Endothelial cell of umbilical vein (primary cell): ENCODE measurements around the gene AP5M1.
"Not testable (repeated sequence)": the region's sequence is repeated elsewhere in the genome, so short reads cannot be mapped to it uniquely, and the experiment has no call there.

Experiments used
- EZH2 ChIP-seq: IDR thresholded peaks from 2 replicates; pipeline ENCODE4 v1.6.1; 2012; ENCODE audit warnings: borderline replicate concordance, low read depth, mild to moderate bottlenecking, moderate library complexity, low read length, inconsistent platforms; ENCODE audit not compliant: severe bottlenecking
- FOS ChIP-seq: IDR thresholded peaks from 2 replicates; pipeline ENCODE4 v1.6.1; 2011; ENCODE audit warnings: mild to moderate bottlenecking, low read length, moderate library complexity, borderline replicate concordance; ENCODE audit not compliant: insufficient read depth
- MAX ChIP-seq: IDR thresholded peaks from 2 replicates; pipeline ENCODE4 v1.6.1; 2011; ENCODE audit not compliant: insufficient read depth, insufficient read length
- MYC ChIP-seq: IDR thresholded peaks from one replicate; pipeline ENCODE4 v1.6.1; 2011; ENCODE audit warnings: mild to moderate bottlenecking, low read depth, low read length
- POLR2A ChIP-seq: IDR thresholded peaks from 2 replicates; pipeline ENCODE4 v1.6.1; 2012; ENCODE audit warnings: low read depth, mild to moderate bottlenecking, control low read depth, low read length
- POLR2AphosphoS5 ChIP-seq: IDR thresholded peaks from 2 replicates; pipeline ENCODE4 v1.6.1; 2012; ENCODE audit warnings: low read depth, mild to moderate bottlenecking, control low read depth, low read length, moderate library complexity; ENCODE audit not compliant: insufficient read depth
- TF ChIP-seq, protein P1 (sequence below), 2 donors: IDR thresholded peaks; 1 replicate in 1 of 2; 2 replicates in 1 of 2; pipeline ENCODE4 v1.5.1; 2011; ENCODE audit warnings: low read length in 2 of 2, mild to moderate bottlenecking in 2 of 2, moderate library complexity in 2 of 2, control low read depth in 1 of 2, inconsistent platforms in 1 of 2, low read depth in 1 of 2; ENCODE audit not compliant: insufficient read depth in 1 of 2; ENCODE audit errors: extremely low read depth in 1 of 2

GRCh38 chr14:57343545-57344297 is 75.0 kb downstream of the AP5M1 start:
- TF ChIP-seq, protein P1, sequence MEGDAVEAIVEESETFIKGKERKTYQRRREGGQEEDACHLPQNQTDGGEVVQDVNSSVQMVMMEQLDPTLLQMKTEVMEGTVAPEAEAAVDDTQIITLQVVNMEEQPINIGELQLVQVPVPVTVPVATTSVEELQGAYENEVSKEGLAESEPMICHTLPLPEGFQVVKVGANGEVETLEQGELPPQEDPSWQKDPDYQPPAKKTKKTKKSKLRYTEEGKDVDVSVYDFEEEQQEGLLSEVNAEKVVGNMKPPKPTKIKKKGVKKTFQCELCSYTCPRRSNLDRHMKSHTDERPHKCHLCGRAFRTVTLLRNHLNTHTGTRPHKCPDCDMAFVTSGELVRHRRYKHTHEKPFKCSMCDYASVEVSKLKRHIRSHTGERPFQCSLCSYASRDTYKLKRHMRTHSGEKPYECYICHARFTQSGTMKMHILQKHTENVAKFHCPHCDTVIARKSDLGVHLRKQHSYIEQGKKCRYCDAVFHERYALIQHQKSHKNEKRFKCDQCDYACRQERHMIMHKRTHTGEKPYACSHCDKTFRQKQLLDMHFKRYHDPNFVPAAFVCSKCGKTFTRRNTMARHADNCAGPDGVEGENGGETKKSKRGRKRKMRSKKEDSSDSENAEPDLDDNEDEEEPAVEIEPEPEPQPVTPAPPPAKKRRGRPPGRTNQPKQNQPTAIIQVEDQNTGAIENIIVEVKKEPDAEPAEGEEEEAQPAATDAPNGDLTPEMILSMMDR (IDR thresholded peaks at IDR 0.05; ENCODE audit: extremely low read depth in 1 of 2, insufficient read depth in 1 of 2, low read depth in 1 of 2, low read length in 2 of 2) = not testable (repeated sequence)
- not testable (repeated sequence) for TF ChIP-seq POLR2A, MAX, POLR2AphosphoS5, MYC, FOS, EZH2
